SK-MEL-5 (cell line): Measurements from ENCODE around the gene NFASC. TPM values are rescaled to one million over a fixed set of nuclear protein-coding genes. Genes with fewer than 3 reads are reported as not detected.
A peak's percentile ranks its signal among the peaks of the same experiment; 100 is the strongest.

Experiments used
- DNase-seq: peaks from one replicate; pipeline ENCODE4 v3.0.0-alpha.2; 2016; ENCODE audit warnings: low read depth, low spot score
- in situ Hi-C: cut with HindIII; loops from 2 replicates; pipeline ENCODE4 v1.10.0; 2016; ENCODE audit warnings: low sequenced_read_pairs, high pct_unique_total_duplicates, low pct_unique_long_range_greater_than_20kb
- total RNA-seq: library from RNA; depleted of rRNA; stranded (reverse); fragments of >200 nt; shearing (Covaris generic); gene quantifications from 2 replicates; pipeline ENCODE4 v1.2.3, GENCODE V29; 2014

NFASC gene
- total RNA-seq, 1 experiment from 2014 or later: 1.7 TPM

DNA sequence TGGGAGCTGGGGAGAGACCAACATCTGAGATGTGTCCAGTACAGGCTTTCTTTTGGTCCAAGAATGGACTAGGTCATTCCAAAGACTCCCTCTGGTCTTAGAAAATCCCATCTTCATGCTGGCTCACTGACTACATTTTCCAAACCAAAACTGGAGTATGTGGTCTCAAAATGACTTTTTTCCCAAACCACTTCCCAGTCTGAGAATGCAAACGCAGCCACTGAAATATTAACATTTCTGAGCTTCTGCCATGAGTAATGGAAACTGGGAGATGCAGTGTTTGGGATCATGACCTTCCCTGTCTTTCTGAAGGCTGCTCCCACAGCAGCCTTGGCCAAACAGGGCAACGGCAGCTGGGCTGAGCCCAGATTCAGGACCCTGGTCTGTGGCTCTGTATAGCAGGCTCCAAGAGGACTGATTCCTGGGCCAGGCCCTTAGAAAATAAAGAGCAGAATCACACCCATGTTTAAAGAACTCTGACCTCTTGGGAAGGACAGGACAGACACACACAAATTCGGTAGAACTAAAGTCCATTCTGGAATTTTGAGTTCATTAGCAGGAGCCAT is 110.3 kb downstream of the NFASC start:
- no peak for DNase-seq

DNA sequence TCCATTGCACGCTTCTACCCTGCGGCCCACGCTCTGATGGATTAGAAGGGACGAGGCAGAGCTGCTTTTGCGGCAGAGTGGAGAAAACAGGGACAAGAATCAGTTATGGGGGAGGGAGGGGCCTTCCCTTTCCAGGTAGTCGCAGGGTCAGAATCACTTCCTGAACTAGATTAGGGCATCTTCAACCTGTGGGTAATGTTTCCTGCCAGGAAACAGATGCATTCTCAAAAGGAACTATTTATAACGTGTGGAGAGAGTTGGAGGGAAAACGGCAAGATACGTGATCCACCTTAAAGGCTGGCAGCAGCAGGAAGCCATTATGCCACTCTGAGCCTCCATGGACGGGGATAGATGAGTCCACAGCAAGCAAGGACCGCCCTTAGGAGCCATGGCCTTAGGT is 112.5 kb downstream of the NFASC start:
- DNase-seq: no peak
- in situ Hi-C loops: no loop called here

More for the DNA sequence above, 110.3 kb downstream of the NFASC start:
- in situ Hi-C loops: no loop called here

DNA sequence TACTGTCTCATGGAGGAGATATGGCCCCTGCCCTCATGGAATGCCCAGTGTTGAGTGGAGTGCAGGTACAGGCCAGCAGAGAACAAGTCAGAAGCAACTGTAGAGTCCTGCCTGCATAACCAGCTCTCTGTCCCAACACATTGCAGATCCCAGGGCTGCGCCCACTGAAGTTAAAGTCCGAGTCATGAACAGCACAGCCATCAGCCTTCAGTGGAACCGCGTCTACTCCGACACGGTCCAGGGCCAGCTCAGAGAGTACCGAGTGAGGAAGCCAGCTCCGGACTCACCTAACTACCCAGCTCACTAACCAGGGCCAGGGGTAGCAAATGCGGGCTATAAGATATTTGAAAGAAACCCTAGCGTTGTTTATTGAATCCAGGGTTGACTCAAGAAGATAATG is 113.2 kb downstream of the NFASC start:
- in situ Hi-C loops: no loop called here
- no peak for DNase-seq

DNA sequence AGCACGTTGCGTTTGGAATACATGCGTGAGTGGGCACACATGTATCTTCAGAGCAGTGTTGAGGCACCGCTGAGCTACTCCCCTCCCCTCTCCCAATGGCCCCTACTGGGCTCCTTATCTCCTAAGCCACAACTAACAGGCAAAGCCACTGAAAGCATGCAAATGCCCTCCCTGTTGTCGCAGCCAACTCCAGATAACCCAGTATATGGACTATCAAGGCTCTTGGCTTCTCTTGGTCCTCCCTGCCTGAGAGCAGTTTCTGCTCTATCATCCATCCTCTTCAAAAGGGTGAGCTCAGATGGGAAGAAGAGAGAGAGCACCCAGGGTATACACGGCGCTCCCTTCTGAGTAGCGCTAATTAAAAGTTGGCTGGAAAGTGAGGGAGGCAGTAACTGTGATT is 113.8 kb downstream of the NFASC start:
- in situ Hi-C loops: no loop called here
- no peak for DNase-seq

DNA sequence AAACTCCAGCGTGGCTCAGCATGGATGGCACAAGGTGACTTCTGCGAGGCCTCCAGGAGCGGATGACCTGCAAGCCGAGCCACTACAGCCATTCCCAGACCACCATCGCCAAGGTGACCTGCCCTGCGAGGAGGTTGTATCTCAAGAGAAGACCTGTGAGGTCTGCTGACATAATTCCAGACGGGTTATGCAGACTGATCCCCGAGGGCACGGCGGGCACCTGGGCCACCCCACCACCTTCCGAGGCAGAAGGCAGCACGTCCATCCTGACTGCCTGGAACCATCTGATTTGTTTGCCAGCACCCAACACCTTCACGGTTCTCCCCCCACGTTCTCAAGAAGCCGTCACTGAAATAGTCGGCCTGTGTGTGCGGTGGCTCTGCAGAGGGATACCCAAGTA is 115.5 kb downstream of the NFASC start:
- in situ Hi-C loops: no loop called here
- DNase-seq: no peak

DNA sequence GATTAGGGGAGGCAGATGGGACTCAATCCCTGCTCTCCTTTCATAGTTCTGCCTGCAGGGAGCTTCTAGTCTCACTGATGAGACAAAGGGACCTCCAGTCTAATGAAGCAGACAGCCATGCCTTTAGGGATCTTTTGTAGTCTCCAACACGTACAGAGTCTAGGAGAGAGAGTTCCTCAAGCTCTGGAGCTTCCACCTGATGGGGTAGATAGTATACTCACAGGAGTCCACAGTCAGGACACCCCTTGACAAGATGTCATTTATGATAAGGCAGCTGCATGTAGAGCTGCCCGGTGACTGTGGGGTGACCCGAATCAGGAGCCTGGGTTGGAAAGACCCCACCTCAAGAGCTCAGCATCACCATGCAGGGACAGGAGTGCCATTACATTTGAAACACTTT is 117.0 kb downstream of the NFASC start:
- in situ Hi-C loops: no loop called here
- no peak for DNase-seq

DNA sequence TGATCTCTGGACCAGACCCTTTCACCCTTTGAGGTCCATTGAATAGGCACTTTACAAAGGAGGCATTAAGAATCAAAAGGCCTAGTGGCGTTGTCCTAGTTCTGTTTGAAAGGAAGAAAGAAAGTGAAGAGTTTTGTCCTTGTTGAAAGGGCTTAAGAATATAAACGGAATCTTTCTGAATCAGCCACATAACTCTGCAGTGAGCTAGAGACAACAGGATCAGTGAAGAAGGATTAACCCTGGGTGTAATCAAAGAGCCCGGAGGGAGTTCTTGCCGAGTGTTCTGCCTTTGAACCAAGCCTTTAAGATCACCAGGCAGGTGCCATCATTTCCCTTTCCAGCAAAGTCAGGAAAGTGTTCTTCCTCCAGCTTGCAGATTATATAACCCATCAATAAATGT is 117.5 kb downstream of the NFASC start:
- in situ Hi-C loops: no loop called here
- DNase-seq: no peak

DNA sequence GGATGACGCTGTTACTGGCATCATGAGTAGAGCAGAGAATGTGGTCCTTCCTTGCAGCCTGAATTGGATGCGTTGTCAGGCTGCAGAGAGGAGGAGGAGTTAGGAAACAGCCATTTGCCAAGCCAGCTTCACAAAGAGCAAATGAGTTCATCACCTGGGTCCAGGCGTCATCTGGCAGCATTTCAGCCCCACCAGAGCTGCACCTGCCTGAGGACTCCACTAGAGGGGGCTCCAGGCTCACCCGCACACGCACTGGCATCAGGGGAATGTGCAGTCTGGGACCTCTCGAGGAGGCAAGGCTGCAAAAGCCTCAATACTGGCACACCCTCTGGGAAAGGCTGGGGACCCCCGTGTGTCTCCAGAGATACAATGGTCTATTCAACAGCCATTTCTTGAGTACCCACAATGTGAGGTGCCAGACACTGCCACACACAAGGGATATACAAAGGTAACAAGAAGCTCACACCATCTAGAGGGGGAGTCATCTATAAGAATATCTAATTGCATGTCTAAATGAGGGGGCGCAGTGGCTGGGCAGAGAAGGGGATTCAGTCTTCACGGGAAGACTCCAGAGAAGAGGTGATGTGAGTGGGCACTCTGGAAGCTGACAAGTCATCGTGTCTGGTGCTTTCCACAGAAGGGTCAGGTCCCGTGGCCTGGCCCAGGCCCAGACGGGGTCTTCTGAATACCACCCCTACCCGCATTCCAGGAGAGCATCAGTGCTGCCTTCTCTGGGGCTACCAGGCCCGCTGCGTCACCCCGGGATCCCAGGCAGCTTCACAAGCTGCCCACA is 118.8 kb downstream of the NFASC start:
- in situ Hi-C loops: no loop called here
- peak; percentile 84 for DNase-seq

DNA sequence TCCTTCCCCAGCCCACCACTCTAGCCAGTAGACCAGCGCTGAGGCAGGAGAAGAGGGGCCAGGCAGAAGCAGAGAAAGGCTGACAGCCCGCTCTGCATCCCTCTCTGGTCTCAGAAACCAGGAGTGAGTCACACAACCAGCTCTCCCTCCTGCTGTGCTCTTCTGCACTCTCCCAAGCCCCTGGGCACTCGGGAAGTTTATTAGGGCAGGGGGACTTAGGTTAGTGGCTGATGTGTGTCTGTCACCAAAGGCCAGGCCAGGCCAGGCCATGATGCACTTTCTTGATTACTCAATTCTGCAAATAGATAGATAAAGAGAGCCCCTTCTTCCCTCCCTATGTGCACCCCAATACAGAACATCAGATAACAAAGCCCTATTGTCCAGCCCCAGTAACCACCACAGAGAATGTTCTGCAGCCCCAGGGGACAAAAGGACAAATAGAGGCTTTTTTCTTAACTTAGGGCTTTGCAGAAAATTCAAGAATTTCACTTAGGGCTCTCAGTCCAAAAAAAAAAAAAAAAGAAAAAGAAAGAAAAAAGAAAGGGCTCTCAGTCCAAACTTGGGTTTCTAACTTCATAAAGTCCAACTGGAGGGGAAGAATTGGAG is 119.5 kb downstream of the NFASC start:
- in situ Hi-C loops: no loop called here
- peak; percentile 74 for DNase-seq

DNA sequence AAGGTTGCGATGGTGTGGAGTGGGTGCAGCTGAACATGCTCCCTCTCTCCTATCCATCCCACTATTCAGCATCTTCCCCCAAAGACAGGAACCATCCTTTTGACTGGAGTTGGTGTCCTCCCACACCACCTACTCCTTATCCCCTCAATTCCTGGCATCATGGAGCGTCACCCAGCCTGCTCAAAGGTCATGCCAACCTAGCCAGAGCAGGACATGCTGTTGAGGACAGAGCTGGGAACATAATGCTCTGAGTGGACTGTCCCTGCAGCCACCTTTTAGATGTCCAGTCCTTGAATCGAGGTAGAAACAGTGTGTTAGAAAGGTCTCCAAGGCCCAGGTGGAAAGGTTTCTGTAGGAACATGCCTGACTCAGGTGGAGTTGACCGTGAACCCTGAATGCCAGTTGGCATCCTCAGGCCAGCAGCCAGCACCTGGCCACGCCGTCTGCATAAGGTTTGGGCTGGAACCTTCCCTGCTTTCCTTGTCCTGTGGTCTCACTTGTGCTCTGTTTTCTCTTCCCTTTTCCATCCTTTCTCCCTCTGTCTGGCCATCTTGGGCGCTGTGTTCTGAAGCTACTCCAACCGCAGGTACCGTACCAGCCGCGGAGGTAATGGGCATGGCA is 120.2 kb downstream of the NFASC start:
- in situ Hi-C loops: no loop called here
- no peak for DNase-seq

DNA sequence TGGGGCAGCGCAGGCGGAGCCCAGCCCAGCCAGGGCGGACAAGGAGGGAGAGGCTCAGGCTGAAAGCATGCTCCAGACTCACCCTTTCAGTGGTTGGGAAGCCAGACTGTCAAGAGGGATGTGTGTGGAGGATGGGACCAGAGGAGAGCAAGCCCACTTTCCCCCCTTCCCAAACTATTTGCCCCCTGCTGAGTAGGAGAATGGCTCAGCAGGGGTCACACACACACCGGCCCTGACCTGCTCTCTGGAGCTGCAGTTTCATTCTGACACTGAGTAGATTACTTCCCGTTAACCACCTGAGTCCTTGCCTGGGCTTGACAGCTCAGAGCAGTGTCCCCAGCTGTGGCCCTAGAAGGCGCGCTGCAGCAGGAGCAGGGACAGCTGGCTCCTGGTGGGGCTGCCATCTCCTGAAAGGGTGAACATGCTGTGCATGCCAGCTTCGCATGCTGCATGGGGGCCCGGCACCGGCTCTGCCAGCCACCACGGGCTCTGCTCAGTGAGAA is 120.7 kb downstream of the NFASC start:
- in situ Hi-C loops: no loop called here
- no peak for DNase-seq

DNA sequence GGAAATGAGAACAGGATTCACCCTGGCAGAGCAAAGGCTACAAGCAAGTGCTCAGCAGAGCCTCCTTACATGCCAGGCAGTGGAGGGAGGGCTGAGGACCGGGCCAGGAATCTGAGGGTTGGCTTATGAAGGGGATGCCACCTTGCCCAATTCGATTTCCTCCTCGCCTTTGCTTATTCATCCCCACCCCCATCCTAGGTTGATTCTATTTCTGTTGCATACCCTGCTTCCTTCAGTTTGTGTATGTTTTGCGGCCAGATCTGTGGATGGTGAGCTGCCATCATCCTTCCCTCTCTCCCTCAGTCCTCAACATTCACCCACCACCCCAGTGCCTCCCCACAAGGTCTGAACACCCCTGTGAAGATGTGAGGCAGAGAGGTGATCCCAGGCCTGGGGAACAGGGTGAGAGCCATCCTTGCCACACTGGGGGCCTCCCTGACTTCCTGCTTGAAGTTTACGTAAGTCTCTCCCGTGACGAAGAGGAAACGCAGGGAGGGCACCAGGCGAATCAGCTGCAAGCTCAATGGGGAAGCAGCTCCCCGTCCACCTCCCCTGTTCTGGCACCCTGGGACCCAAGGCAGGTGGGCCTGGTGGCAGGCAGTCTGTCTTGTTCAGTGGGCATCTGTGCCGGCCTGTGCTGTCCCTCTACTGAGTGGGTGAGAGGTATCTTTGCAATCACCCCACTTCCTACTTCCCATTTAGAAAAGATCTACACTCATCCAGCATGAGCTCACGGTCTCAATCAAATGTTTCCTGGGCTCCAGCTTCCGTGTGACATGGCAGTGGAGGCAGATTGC is 121.7 kb downstream of the NFASC start:
- no peak for DNase-seq
- in situ Hi-C loops: no loop called here

DNA sequence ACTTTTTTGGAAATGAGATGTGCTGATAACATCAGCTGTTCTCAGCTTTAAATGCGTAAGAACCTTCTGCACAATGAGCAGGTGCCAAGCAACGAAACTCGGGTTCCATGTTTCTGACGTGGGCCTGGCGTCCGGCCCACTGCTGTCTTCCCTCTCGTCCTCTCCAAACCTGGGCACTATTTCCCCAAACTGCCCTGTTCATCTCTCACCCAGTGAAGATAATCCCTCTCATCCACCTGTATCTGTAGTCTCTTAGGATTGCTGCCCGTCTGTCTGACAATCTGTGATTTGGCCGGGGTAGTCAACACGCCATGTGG is 122.3 kb downstream of the NFASC start:
- DNase-seq: no peak
- in situ Hi-C loops: no loop called here

DNA sequence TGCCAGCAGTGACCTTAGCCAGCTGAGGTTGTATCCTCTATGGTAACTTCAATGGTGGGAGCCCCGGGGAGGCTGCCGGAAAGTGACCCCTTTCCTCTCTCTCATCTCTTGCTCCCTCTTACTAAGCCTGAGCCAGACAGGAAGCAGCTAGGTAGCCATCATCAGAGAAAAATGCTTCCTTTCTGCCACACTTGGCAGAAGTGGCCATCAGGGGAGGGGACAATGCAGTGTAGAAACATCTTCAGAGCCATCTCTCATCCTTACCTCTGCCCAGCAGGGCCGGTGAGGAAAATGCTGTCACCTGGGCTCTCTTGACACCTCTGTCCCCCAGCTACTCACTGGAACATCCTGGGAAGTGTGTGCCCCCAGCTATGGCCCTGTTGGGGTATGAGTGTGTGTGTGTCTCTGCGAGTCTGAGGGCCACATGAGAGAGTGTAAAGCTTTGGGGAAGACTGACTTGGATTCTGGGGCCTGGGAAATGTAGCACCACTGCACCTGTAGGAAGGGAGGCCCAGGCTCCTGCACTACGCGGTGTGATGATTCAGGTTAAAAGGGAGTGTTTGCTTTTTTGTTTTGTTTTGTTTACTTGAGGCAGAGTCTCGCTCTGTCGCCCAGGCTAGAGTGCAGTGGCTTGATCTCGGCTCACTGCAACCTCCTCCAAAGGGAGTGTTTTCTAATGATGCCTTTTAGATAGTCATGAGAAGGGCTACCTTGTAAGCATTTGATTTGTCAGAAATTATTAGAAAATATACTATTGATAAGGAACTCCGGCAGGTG is 123.6 kb downstream of the NFASC start:
- no peak for DNase-seq
- in situ Hi-C loops: no loop called here

DNA sequence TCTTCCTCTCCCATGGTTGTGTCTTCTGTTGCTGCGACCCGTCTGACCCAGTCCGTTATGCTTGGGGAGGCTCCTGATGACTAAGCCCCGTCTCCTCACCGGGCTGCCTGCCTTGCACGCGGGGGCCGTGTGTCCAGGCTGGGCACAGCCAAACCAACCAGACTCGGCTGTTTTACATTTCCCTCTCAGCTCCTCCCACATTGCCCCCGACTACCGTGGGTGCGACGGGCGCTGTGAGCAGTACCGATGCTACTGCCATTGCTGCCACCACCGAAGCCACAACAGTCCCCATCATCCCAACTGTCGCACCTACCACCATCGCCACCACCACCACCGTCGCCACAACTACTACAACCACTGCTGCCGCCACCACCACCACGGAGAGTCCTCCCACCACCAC is 126.3 kb downstream of the NFASC start:
- no peak for DNase-seq
- in situ Hi-C loops: no loop called here

DNA sequence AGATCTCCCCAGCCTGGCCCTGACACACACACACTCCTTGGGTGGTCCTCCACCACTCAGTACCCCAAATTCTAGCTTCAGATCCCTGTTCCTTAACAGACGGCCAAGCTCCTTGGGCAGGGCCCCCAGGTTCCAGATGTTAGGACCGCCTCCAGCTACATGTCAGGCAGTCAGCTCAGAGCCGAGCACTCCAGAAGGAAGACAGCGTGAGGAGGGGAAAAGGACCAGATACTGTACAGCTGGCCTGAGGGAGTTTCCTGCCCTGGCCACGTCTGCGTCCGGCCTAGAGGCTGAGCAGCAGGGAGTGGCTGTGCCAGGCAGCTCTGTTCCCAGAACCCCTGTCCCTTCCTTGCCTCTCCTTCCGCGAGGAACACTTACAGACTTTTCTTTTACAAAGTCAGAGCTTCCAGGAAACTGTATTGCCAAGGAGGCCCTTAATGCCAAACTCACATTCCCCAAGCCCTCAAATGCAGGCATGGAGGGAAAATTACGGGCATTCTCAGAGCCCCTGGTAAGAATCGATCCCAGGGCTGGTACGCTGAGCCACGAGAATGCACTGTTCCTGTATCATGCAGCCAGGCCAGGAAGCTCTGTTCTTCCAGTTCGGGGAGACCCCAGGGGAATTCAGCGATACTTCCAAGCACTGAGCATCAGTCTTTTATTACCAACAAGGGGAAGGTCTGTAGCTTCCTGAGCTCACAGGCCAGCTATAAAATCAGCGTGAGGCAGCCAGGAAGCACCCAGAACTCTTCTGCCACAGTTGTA is 127.1 kb downstream of the NFASC start:
- in situ Hi-C loops: no loop called here
- DNase-seq: no peak

DNA sequence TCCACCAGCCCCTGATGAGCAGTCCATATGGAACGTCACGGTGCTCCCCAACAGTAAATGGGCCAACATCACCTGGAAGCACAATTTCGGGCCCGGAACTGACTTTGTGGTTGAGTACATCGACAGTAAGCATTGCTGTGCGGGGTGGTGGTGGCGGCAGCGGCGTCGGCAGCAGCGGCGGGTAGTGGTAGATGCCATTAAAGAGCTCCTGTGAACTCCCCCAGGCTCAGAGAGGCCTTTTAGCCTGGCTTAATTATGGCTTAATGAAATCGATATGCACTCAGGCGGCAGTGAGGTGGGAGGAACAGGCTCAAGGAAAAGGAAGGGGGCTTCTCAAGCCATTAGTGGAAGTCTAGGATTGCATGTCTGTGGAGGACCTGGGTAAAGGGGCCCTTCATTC is 130.5 kb downstream of the NFASC start:
- no peak for DNase-seq
- in situ Hi-C loops: no loop called here
